Ovary (tissue), 9 donors: ENCODE data around the gene ITGA2. TPM values are rescaled to one million over a fixed set of nuclear protein-coding genes. Genes with fewer than 3 reads are reported as not detected.

Source experiments
- DNase-seq, 5 donors: peaks; one replicate each; pipeline ENCODE4 v3.0.0-alpha.2; 2019 to 2020
- H3K27ac ChIP-seq, 2 donors: fragments of 200-600 bp; one replicate each; pipeline versions ENCODE4 v1.5.1 to v1.8.0; 2019 to 2022
- H3K27me3 ChIP-seq: fragments of 200-600 bp; one replicate; pipeline ENCODE4 v1.8.0; 2022
- H3K36me3 ChIP-seq: fragments of 200-600 bp; sonication (generic); one replicate; pipeline ENCODE4 v1.5.1; 2019
- H3K4me1 ChIP-seq: one replicate; pipeline ENCODE4 v1.8.1; 2013; ENCODE audit warnings: mild to moderate bottlenecking, moderate library complexity; ENCODE audit not compliant: insufficient read depth
- H3K4me3 ChIP-seq: fragments of 200-600 bp; sonication (generic); one replicate; pipeline ENCODE4 v1.5.1; 2017
- H3K9me3 ChIP-seq, 2 donors: fragments of 200-600 bp in 1 of 2; sonication (generic) in 1 of 2; one replicate each; pipeline versions ENCODE4 v1.5.1 to v1.8.1; 2013 to 2019; ENCODE audit warnings: mild to moderate bottlenecking in 1 of 2, moderate library complexity in 1 of 2
- EP300 ChIP-seq: sonication (generic); formaldehyde crosslinking; IDR thresholded peaks from one replicate; pipeline ENCODE4 v1.6.1; 2017; ENCODE audit warnings: antibody characterized with exemption
- POLR2A ChIP-seq: fragments of 450-650 bp; IDR thresholded peaks from one replicate; pipeline ENCODE4 v1.6.1; 2017; ENCODE audit warnings: antibody characterized with exemption, mild to moderate bottlenecking, moderate library complexity
- WGBS, 3 donors: extraction: QIAGEN DNeasy Blood & Tissue Kit in 1 of 3; methylation state at CpG; one replicate each; pipeline versions ENCODE4 v1.1.5 to v1.1.7; 2013 to 2017; 5-methylcytosine and 5-hydroxymethylcytosine counted together
- intact Hi-C, 4 donors: fragments of 100-400 bp; cut with DNase I; formaldehyde crosslinking; loops; one replicate each; pipeline versions ENCODE4 v1.11.0 to v1.15.1; 2022 to 2023
- polyA plus RNA-seq, 2 donors: library from polyadenylated mRNA; stranded (reverse); fragments of 200-250 nt in 1 of 2; fragments of 350-450 nt in 1 of 2; fragmentation: Illumina TruSeq in 1 of 2; extraction: RNeasy Lipid Tissue Mini Kit (QIAGEN cat#74804) in 1 of 2; gene quantifications; one replicate each; pipeline ENCODE4 v1.2.3, GENCODE V29; 2013 to 2014
- total RNA-seq, 7 donors: library from RNA; depleted of rRNA in 2 of 7; stranded (reverse); fragments of >200 nt in 2 of 7; fragmentation: NEBNext Ultra II Directional in 3 of 7; extraction: Animal tissue kit (Norgen Biotek cat#: 25700) in 3 of 7; gene quantifications; one replicate each; pipeline versions ENCODE4 v1.1.0 to v1.2.4, GENCODE V29; 2016 to 2023
- TF ChIP-seq, protein P1 (sequence below), 3 donors: fragments of 450-650 bp in 2 of 3; fragments of 200-600 bp in 1 of 3; IDR thresholded peaks; one replicate each; pipeline versions ENCODE4 v1.5.1 to v1.8.0; 2016 to 2022; ENCODE audit warnings: antibody characterized with exemption in 3 of 3, mild to moderate bottlenecking in 1 of 3
- donor health status: DM: no; HTN: no; CAD: no; lungs with moderate emphysema.
- donor health status: DM: no; HTN: no; CAD: no.
- donor health status: Bipolar disorder and iron deficiency.
- donor health status: DM: yes; HTN: yes; CAD: no.
- donor health status: DM: no; HTN: no; CAD: no.
- donor health status: DM: yes; HTN: yes; CAD: no.

The ITGA2 gene
- total and polyA plus RNA-seq, 9 donors, result 0.36 to 8.4 (median 1.7) TPM

DNA sequence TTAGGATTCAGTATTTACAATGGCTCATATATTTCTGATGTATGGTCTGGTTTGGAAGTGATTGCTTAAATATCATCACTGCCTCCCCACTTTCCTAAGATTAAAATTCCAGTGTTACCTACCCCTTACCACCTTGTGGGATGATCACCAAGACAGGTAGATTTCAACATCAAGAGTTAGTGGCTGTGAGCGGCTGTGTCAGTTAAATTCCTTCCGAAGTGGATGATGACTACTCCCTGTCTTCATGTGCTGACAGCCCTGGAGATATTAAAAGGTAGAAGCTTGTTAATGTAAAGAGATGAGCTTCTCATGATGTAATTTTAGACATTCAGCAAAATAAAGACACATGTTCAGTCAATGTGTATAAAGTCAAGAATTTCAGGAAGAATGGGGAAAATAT, 4.2 kb downstream of the ITGA2 start:
- DNase-seq, result no peak
- Histone ChIP-seq H3K9me3 (no peaks in the 10 kb centered on the region), H3K4me1 (peaks cover 4% of the 10 kb centered on the region), H3K27ac (no peak overlapping the region), H3K4me3 (no peak overlapping the region), H3K36me3 (no peaks in the 10 kb centered on the region), H3K27me3 (no peaks in the 10 kb centered on the region)
- intact Hi-C loops, result no loop called here
- TF ChIP-seq POLR2A, result no peak
- no peak for TF ChIP-seq EP300
- TF ChIP-seq, protein P1, sequence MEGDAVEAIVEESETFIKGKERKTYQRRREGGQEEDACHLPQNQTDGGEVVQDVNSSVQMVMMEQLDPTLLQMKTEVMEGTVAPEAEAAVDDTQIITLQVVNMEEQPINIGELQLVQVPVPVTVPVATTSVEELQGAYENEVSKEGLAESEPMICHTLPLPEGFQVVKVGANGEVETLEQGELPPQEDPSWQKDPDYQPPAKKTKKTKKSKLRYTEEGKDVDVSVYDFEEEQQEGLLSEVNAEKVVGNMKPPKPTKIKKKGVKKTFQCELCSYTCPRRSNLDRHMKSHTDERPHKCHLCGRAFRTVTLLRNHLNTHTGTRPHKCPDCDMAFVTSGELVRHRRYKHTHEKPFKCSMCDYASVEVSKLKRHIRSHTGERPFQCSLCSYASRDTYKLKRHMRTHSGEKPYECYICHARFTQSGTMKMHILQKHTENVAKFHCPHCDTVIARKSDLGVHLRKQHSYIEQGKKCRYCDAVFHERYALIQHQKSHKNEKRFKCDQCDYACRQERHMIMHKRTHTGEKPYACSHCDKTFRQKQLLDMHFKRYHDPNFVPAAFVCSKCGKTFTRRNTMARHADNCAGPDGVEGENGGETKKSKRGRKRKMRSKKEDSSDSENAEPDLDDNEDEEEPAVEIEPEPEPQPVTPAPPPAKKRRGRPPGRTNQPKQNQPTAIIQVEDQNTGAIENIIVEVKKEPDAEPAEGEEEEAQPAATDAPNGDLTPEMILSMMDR (IDR thresholded peaks at IDR 0.05), result no peak
- 97 to 98% (median 98%) methylated on average over 2 of the region's 2 CpGs for WGBS, 3 donors

DNA sequence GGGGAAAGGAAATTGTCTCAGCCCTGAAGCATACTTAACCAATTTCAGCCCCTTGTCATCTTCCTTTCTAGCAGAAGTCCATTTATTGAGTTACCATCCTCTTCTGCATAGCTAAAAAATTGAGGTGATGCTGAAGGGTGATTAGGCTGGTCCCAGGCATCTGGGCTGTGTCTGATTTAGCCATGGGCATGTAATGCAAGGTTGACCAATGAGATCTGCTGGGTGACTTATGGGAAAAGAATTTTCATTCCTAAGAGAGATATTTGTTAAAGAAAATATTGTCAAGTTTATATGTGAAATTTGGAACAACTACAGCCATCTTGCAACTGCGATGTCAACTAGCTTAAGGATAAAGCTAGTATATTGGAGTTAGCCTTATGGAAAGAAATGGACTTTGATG, 5.1 kb downstream of the ITGA2 start:
- peaks cover 1% of the 10 kb centered on the region for H3K4me1 ChIP-seq
- no peak overlapping the region for H3K4me3 ChIP-seq
- no peaks in the 10 kb centered on the region for H3K36me3 ChIP-seq
- DNase-seq, result no peak
- intact Hi-C loops, result no loop called here
- H3K9me3 ChIP-seq, result no peaks in the 10 kb centered on the region
- 94 to 98% (median 97%) methylated on average over 1 of the region's 1 CpG for WGBS, 3 donors
- no peaks in the 10 kb centered on the region for H3K27me3 ChIP-seq
- no peak for TF ChIP-seq EP300
- H3K27ac ChIP-seq, result no peak overlapping the region

DNA sequence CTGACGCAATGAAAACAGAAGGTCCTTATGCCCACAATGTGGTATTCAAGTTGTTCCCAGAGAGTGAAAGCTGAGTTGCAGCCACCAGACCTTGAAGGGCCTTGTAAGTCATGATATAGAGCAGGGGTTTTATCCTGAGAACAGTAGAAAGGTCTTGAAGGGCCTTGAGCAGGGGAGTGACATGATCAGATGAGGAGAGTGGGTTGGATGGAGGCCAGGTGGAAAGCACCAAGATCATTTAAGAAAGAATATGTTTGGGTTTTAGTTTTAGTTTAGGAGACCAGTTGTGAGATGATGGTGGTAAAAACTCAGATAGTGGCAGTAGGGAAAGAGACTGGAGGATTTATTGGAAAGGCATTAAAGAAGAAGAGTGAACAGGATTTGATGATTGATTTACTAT, 5.9 kb downstream of the ITGA2 start:
- DNase-seq, result no peak
- peaks cover 1% of the 10 kb centered on the region for H3K4me1 ChIP-seq
- no peak overlapping the region for H3K4me3 ChIP-seq
- no peaks in the 10 kb centered on the region for H3K36me3 ChIP-seq
- no peaks in the 10 kb centered on the region for H3K9me3 ChIP-seq
- H3K27ac ChIP-seq, result no peak overlapping the region
- WGBS, 3 donors, result 98 to 100% (median 98%) methylated on average over 1 of the region's 1 CpG
- no peaks in the 10 kb centered on the region for H3K27me3 ChIP-seq
- intact Hi-C loops, result no loop called here
- TF ChIP-seq POLR2A (no peak), EP300 (no peak)
- TF ChIP-seq, protein P1 (IDR thresholded peaks at IDR 0.05), result no peak

DNA sequence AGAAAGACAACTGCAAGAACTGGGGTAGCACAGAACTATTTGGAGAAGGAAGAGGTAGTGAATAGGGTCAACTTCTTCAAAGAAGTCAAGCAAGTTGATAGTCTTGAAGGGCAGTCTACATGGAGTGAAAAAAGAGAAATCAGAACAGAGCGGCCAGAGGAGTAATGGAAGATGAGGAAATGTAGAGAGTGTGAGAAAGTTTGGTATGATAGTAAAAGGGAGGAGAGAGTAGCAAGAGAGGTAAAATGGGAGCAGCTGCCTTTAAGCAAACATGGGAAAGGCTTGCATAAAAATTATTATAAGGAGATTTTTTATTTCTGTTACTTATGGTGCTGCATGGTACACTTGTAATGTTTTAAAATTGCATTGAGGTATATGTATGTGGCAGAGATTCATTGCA, 6.8 kb downstream of the ITGA2 start:
- H3K36me3 ChIP-seq, result no peaks in the 10 kb centered on the region
- H3K9me3 ChIP-seq, result no peaks in the 10 kb centered on the region
- TF ChIP-seq EP300 (no peak), POLR2A (no peak)
- TF ChIP-seq, protein P1 (IDR thresholded peaks at IDR 0.05), result no peak
- no peaks in the 10 kb centered on the region for H3K27me3 ChIP-seq
- DNase-seq, result no peak
- H3K27ac ChIP-seq, result no peak overlapping the region
- intact Hi-C loops, result no loop called here
- H3K4me1 ChIP-seq, result no peaks in the 10 kb centered on the region
- H3K4me3 ChIP-seq, result no peak overlapping the region
- 95 to 98% (median 97%) methylated on average over 1 of the region's 1 CpG for WGBS, 3 donors

DNA sequence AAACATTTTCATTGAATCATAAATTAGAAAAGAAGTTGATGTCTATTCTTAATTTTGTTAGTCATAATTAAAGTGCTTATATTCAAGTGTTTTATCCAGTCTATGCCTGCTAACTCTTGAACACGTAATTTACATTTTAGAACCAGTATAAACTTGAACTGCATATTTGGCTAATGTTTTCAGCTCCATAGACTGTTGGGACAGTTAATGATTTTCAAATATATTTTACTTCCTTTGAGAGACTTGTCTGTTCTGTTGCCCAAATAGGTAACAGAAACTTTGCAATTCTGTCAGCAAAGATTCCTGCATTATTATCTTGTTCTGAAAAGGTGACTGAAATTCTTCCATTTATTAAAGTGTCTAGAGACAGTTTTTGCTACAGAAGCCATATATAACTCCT, 7.8 kb downstream of the ITGA2 start:
- H3K27ac ChIP-seq, result no peak overlapping the region
- intact Hi-C loops, result no loop called here
- TF ChIP-seq EP300 (no peak), POLR2A (no peak)
- TF ChIP-seq, protein P1 (IDR thresholded peaks at IDR 0.05), result no peak
- 45 to 63% (median 51%) methylated on average over 1 of the region's 1 CpG for WGBS, 3 donors
- H3K36me3 ChIP-seq, result no peaks in the 10 kb centered on the region
- no peaks in the 10 kb centered on the region for H3K4me1 ChIP-seq
- no peaks in the 10 kb centered on the region for H3K9me3 ChIP-seq
- H3K4me3 ChIP-seq, result no peak overlapping the region
- H3K27me3 ChIP-seq, result no peaks in the 10 kb centered on the region
- DNase-seq, result no peak
